AG08396 (cell line): ENCODE measurements around the gene EHMT2.
"Not testable (repeated sequence)": the region's sequence is repeated elsewhere in the genome, so short reads cannot be mapped to it uniquely, and the experiment has no call there.

ENCODE experiments used
- DNase-seq: peaks from one replicate; pipeline ENCODE4 v3.0.0; 2012; ENCODE audit warnings: low spot score, mixed read lengths

The EHMT2 gene

DNA sequence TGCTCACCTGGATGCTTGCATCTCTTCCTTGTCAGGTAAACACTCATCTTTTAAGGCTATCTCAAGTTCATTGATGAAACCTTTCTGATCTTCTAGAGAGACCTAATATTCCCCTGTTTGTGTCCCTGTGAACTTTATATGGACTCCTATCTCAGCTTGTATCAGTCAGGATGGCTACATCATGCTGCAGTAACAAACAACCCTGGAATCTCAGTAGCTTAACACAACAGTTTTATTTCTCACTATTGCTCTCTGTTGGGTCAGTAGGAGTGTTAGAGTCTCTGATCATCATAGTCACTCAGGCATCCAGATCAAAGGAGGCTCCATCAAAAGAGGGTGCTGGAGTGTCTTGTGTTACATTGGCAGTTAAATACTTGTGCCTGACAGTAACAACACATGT lies 17.9 kb upstream of the EHMT2 start:
- DNase-seq: no peak

GRCh38 chr6:31911826-31912585 lies 14.5 kb upstream of the EHMT2 start:
- DNase-seq: no peak

DNA sequence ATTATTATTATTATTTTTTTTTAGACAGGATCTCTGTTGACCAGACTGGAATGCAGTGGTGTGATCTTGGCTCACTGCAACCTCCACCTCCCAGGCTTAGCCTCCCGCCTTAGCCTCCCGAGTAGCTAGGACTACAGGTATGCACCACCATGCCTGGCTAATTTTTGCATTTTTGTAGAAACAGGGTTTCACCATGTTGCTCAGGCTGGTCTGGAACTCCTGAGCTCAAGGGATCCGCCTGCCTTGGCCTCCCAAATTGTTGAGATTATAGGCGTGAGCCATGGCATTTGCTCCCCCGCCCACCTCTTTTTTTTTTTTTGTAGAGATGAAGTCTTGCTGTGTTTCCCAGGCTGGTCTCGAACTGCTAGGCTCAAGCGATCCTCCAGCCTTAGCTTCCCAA lies 11.8 kb upstream of the EHMT2 start:
- not testable (repeated sequence) for DNase-seq

DNA sequence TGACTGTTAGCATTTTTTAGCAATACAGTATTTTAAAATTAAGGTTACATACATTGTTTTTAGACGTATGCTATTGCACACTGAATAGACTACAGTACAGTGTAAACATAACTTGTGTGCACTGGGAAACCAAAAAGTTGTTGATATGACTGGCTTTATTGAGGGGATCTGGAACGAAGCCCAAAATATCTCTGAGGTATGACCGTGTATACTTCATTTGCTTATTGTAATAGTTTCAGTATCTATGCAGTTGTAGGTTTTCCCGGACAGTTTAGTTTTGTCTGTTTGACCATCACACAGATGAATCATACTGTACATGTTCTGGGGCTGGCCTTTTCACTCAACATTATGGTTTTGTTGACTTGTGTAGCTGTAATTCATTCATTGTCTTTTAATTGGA lies 11.3 kb upstream of the EHMT2 start:
- no peak for DNase-seq

GRCh38 chr6:31908255-31908654 lies 10.8 kb upstream of the EHMT2 start:
- not testable (repeated sequence) for DNase-seq

DNA sequence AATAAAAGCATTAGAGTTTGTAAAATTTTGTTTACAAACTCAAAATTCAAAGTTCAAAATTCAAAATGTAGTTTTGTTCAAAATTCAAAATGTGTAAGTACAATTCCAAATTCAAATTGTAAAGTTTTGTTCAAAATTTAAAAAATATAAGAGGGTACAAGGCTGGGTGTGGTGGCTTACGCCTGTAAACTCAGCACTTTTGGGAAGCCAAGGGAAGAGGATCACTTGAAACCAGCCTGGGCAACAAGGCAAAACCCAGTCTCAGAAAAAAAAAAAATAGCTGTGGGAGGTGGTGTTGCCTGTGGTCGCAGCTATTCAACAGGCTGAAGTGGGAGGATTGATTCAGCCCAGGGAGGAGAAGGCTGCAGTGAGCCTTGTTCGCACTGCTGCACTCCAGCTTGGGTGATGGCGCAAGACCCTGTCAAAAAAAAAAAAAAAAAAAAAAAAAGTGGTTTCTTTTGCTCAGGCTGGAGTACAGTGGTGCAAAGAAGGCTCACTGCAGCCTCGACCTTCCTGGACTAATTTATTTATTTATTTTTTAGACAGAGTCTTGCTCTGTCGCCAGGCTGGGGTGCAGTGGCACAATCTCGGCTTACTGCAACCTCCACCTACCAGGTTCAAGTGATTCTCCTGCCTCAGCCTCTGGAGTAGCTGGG lies 9.8 kb upstream of the EHMT2 start:
- DNase-seq: peak; percentile 46

DNA sequence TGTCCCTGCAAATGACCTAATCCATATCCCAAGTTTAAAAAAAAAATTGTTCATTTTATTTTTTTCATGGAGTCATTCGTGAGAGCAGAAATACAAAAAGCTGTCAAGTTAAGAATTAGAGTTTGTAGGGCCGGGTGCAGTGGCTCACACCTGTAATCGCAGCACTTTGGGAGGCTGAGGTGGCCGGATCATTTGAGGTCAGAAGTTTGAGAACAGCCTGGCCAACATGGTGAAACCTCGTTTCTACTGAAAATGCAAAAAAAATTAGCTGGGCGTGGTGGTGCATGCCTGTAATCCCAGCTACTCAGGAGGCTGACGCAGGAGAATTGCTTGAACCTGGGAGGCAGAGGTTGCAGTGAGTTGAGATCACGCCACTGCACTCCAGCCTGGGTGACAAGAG lies 9.2 kb upstream of the EHMT2 start:
- not testable (repeated sequence) for DNase-seq

DNA sequence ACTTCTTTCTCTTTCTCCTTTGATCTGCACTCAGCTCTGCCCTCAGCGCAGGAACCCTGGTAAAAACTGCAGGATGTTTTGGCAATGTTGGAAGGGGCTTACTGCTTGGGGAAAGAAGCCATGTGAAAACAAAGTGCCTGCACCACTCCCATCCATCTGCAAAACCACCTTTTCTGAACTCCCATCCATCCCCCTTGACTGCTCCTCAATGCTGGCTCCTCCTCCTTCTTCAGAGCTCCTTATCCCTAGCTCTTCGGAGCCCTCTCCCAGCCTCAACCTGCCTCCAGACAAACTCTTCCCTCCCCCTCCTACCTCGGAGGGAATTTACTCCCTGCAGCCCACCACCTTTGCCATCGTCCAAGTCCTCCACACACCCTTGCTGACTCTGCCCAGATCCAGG lies 8.6 kb upstream of the EHMT2 start:
- no peak for DNase-seq

DNA sequence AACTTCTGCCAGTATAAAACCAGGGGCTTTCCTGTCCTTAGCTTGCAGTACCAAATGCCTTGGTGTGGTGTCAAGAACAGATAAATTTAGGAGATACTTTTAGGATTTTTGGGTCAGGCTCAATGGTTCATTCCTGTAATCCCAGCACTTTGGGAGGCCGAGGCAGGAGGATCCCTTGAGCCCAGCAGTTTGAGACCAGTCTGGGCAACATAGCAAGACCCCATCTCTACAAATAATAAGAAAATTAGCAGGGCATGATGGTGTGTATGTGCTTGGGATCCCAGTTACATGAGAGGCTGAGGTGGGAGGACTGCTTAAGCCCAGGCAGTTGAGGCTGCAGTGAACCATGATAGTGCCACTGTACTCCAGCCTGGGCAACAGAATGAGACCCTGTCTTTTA lies 7.5 kb upstream of the EHMT2 start:
- DNase-seq: no peak

DNA sequence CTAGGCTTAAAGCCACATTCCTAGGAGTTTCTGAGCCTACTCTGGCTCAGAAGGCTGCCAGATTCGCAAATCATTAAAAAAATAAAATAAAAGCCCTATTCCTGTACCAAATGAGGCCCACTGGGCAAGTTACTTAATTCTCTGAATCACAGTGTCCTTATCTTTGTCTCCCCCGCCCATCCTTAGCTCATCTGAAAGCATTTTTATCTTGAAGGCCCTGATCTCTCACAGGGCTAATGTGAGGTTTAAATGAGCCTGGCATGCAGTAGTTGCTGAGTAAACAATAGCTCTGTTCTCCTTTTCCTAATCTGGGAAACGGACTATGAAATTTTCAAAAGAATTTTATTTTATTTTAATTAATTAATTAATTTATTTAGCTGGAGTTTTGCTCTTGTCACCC lies 6.5 kb upstream of the EHMT2 start:
- DNase-seq: no peak

DNA sequence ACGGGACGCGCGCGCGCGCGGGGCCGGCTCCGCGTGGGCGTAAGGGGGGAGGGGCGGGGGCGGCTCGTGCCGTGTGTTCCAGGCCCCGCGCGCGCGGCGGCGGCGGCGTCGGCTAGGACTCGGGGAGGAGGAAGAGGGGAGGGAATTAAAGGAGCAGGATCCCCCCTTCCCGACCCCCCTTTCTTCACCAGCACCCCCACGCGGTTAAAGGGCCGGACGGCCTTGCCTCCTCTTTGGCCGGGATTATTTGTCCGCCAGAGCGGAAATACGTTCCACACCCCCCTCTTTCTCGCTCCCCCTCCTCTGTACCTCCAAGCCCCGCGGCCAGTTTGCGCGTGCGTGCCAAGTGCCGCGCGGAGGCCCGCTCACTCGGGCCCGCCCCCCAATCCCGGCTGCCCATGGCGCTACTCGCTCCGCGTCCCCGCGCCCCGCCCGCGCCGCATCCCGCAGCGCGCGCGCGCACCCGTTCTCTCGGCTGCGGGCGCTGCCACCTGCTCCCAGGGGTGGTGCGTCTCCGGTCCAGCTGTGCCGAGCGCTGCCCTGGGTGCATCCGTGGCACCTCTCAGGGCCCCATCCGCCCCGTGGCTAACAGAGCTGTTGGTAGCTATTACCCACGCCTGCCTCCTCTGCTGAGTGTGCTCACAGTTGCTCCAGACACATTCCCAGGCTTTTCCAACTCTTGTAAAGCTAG lies 4.6 kb upstream of the EHMT2 start, which contains the start of gene ZBTB12:
Gene ZBTB12 (minus strand): TSS at position 134 of the 691 bp plus-strand sequence. CDS start 781 bp downstream, outside the sequence.
- peak; percentile 97 for DNase-seq

GRCh38 chr6:31901415-31901952 lies 4.0 kb upstream of the EHMT2 start:
- DNase-seq: peak; percentile 80

- no peak for DNase-seq
Observed at GRCh38 chr6:31900917-31901414, 3.5 kb upstream of the EHMT2 start.

DNA sequence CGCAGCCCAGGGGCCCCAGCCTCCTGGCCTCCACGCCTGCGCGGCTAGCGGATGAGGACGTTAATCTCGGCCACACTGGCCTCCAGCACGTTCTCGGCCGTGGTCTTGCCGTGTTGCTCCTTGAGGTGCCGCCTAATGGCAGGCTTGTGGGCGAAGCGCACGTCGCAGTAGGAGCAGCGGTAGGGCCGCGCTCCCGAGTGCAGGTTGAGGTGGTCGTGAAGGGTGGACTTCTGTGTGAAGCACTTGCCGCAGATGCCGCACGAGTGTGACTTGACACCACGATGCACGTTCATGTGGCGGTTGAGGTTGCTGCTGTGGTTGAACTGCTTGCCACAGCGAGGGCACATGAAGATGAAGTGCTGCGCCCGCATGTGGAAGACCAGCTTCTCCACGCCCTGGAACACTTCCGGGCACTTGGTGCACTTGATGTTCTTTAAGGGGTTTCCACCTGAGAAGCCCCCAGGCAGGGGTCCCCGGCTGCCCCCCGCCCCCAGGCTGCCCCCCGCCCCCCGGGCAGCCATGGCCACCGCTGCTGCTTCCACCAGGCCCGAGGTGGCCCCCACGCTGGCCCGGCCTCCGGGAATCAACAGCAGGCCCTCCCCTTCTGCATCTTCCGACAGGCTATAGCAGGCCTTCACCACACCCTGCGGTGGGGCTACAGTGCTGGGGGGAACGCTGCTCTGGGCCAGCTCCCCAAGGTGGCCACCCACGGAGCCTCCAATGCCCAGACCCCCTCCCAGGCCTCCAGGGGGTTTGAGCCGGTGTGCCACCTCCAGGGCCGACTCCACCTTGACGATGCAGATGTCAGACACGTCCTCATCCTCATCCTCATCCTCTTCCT lies 2.6 kb upstream of the EHMT2 start:
- DNase-seq: no peak

- no peak for DNase-seq
Observed at GRCh38 chr6:31899215-31899614, 1.7 kb upstream of the EHMT2 start.

DNA sequence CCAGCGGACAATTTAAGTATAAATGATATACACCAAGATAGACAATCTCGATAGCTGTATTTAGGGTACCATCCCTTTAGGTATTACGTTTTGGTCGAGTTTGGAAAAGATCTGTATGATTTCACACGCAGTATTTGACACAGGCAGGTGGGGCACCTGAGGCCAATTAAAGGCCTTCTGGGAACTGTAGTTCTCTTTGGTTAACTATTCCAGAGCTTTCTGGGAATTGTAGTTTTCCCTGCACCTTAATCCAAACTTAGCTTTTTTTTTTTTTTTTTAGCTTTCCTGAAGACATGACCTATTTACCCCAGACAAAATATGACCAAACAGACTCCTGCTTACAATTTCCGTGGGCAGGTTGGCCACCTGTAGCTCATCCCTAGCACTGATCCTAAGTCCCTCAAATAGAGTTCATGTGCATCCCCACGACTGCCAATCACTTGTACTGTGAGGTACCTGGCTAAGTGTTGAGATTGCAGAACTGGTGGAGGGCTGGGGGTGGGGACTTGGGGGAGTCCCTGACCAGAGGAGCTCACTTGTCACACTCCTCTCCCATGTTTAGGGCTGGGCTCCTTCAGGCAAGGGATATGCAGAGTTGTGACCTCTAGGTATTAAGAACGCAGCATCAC lies 999 bp upstream of the EHMT2 start:
- DNase-seq: no peak

GRCh38 chr6:31896856-31897611 lies 464 bp downstream of the EHMT2 start:
- DNase-seq: no peak

- no peak for DNase-seq
Observed at GRCh38 chr6:31896493-31896855, 1.0 kb downstream of the EHMT2 start.

DNA sequence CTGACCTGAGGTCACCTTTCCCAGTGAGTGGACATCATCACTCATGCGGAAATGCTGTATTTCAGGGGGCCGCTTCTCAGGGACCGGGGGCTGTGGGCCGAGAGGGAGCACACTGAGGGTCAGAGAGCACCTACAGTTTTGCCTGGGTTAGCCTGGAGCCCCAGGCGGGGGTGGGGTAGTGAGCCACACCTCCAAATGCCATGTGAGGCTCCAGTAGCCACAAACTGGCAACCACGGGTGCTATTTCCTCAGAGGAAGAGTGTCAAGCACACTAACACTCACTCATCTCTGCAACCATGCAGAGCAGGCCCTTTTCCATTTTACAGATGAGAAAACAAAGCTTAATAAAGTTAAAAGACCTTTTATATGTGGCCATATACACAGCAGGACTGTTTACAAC lies 4.7 kb downstream of the EHMT2 start:
- DNase-seq: no peak

DNA sequence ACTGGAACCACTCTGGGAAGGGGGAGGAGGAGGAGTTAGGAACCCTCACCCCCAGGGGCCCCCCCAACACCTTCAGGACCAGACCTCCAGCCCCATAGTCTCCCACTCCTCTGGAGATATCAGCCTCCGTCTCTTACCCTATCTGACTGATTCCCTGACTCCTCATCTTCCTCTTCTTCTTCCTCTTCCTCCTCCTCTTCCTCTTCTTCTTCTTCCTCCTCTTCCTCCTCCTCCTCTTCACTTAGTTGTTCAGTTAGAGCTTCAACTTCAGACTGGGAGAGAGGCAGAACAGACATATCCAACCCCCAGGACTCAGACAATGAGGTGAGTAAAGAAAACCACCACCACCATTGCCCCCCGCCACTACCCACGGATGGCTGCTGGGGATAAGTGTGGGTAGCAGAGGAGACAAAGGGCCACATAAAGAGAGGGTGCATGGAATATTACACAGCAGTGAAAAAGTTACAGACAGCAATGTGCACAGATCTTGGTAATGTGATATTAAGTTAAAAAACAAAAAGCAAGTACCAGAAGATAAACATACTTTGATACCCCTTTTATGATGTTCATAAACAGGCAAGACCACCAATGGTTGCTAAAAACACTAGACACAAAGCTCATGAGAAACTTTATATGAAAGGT lies 8.0 kb downstream of the EHMT2 start:
- DNase-seq: no peak
